Mesendoderm (in vitro differentiated cells): ENCODE results near the gene KCNJ15.

Experiments
- DNase-seq: peaks from one replicate; pipeline ENCODE4 v3.0.0; 2013
- H2AK5ac ChIP-seq: 2 replicates; pipeline ENCODE4 v1.6.1; 2013; ENCODE audit warnings: low read length, inconsistent platforms
- H2BK120ac ChIP-seq: 2 replicates; pipeline ENCODE4 v1.6.1; 2013; ENCODE audit warnings: low read depth, mild to moderate bottlenecking, low read length, moderate library complexity, mixed read lengths
- H2BK15ac ChIP-seq: replicated peaks from 2 replicates; pipeline ENCODE4 v1.6.1; 2013; ENCODE audit warnings: low read depth, mild to moderate bottlenecking, moderate library complexity
- H2BK5ac ChIP-seq: 2 replicates; pipeline ENCODE4 v1.6.1; 2013; ENCODE audit warnings: low read length, inconsistent platforms
- H3K18ac ChIP-seq: 2 replicates; pipeline ENCODE4 v1.6.1; 2013; ENCODE audit warnings: mild to moderate bottlenecking, low read length, mixed read lengths
- H3K23ac ChIP-seq: one replicate; pipeline ENCODE4 v1.6.1; 2013; ENCODE audit warnings: low read length
- H3K27ac ChIP-seq: 2 replicates; pipeline ENCODE4 v1.5.1; 2013; ENCODE audit warnings: low read depth, mild to moderate bottlenecking, inconsistent platforms, low read length, moderate library complexity
- H3K27me3 ChIP-seq: 2 replicates; pipeline ENCODE4 v1.6.1; 2013; ENCODE audit warnings: low read length, control low read depth, mild to moderate bottlenecking, inconsistent platforms; ENCODE audit not compliant: insufficient read depth, poor library complexity
- H3K36me3 ChIP-seq: 2 replicates; pipeline ENCODE4 v1.6.1; 2013; ENCODE audit warnings: low read length, inconsistent platforms; ENCODE audit not compliant: control insufficient read depth, insufficient read depth
- H3K4ac ChIP-seq: one replicate; pipeline ENCODE4 v1.6.1; 2013; ENCODE audit warnings: low read depth, mild to moderate bottlenecking, low read length, moderate library complexity
- H3K4me1 ChIP-seq: 2 replicates; pipeline ENCODE4 v1.6.1; 2013; ENCODE audit warnings: low read depth, low read length, inconsistent platforms; ENCODE audit not compliant: control insufficient read depth
- H3K4me2 ChIP-seq: 2 replicates; pipeline ENCODE4 v1.6.1; 2013; ENCODE audit warnings: low read length
- H3K4me3 ChIP-seq: 2 replicates; pipeline ENCODE4 v1.5.1; 2013; ENCODE audit warnings: mild to moderate bottlenecking, low read length
- H3K56ac ChIP-seq: one replicate; pipeline ENCODE4 v1.6.1; 2013; ENCODE audit warnings: low read length
- H3K79me1 ChIP-seq: 2 replicates; pipeline ENCODE4 v1.6.1; 2013; ENCODE audit warnings: low read length, inconsistent platforms
- H3K79me2 ChIP-seq: 2 replicates; pipeline ENCODE4 v1.6.1; 2013; ENCODE audit warnings: mild to moderate bottlenecking, low read length; ENCODE audit not compliant: control insufficient read depth, insufficient read depth
- H3K9ac ChIP-seq: 2 replicates; pipeline ENCODE4 v1.6.1; 2013; ENCODE audit warnings: low read length, inconsistent platforms
- H4K5ac ChIP-seq: one replicate; pipeline ENCODE4 v1.6.1; 2013; ENCODE audit warnings: low read length
- H4K8ac ChIP-seq: one replicate; pipeline ENCODE4 v1.6.1; 2013; ENCODE audit warnings: low read depth, mild to moderate bottlenecking, control low read depth, low read length, moderate library complexity
- WGBS: extraction: QIAGEN DNeasy Blood & Tissue Kit; methylation state at CpG from one replicate; pipeline ENCODE4 v1.1.7; 2013; ENCODE audit warnings: low lambda C conversion rate, missing lambda C conversion rate; ENCODE audit not compliant: insufficient coverage; ENCODE audit errors: extremely low coverage; 5-methylcytosine and 5-hydroxymethylcytosine counted together

Gene KCNJ15

DNA sequence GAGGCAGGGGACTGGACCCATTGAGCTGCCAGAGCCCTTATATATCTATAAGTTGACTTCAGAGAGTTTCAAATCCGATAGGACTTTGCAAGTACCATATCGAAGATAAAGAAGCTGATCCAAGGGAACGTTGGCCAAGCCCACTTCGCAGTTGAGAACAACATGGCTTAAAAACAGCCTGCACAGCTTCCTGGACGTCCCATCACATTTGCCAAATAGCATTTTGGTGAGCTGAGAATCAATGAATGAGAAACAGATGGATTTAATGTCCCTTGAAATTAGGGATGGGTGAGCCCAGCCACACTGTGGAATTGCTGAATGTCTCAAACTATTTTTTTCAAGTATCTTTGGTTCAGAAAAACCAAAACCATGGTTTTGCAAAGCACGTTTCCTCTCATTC lies 64.8 kb downstream of the KCNJ15 start:
- no peak overlapping the region for H4K5ac ChIP-seq
- no peak overlapping the region for H2BK15ac ChIP-seq
- H3K36me3 ChIP-seq: no peaks in the 10 kb centered on the region
- H3K79me1 ChIP-seq: no peaks in the 10 kb centered on the region
- no peak overlapping the region for H3K27ac ChIP-seq
- no CpG with 5 or more reads among the region's 6 CpGs for WGBS
- no peak overlapping the region for H3K4me3 ChIP-seq
- no peak overlapping the region for H2BK5ac ChIP-seq
- H3K4ac ChIP-seq: no peak overlapping the region
- no peak overlapping the region for H4K8ac ChIP-seq
- no peak overlapping the region for H3K9ac ChIP-seq
- H3K56ac ChIP-seq: no peak overlapping the region
- H3K79me2 ChIP-seq: no peaks in the 10 kb centered on the region
- H3K23ac ChIP-seq: no peak overlapping the region
- no peak overlapping the region for H2AK5ac ChIP-seq
- no peak for DNase-seq
- H3K4me1 ChIP-seq: peaks cover 10% of the 10 kb centered on the region
- H2BK120ac ChIP-seq: no peak overlapping the region
- no peaks in the 10 kb centered on the region for H3K27me3 ChIP-seq
- H3K18ac ChIP-seq: no peak overlapping the region
- no peak overlapping the region for H3K4me2 ChIP-seq

DNA sequence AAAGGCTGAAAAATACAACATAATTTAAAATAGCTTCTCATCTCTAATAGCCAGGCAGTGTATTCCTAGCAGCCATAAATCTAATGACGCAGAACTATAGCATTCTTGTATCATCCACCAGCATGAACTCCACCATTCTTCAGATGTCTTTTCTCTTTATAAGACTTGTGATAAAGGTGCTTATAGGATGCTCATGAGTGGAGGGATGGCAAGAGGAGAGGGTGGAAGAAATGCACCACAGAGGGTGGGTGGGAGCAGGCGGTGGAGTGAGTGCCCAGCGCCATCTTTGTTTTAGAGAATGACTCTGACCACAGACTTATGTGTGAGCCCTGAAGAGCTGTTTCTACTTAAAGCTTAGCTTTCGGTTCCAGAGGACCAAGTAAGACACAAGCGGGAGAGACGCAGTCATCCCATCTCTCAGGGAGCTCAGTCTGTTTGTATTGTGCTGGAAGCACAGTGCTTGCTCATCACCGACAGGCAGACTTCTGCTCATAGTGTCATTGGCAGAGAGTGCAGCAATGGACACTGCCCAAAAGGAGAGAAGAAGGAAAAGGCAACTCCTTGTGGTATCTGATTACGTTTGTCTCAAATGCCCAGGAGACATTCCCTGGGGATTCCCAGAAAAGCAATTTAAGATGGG lies 65.6 kb downstream of the KCNJ15 start:
- no CpG with 5 or more reads among the region's 8 CpGs for WGBS
- Histone ChIP-seq H3K18ac (no peak overlapping the region), H3K4me2 (no peak overlapping the region), H3K9ac (no peak overlapping the region), H3K79me1 (no peaks in the 10 kb centered on the region), H3K79me2 (no peaks in the 10 kb centered on the region), H4K8ac (no peak overlapping the region), H3K36me3 (no peaks in the 10 kb centered on the region), H4K5ac (no peak overlapping the region), H3K4ac (no peak overlapping the region), H2BK5ac (no peak overlapping the region), H3K23ac (no peak overlapping the region), H3K56ac (no peak overlapping the region), H2AK5ac (no peak overlapping the region), H3K4me3 (no peak overlapping the region), H3K27me3 (no peaks in the 10 kb centered on the region), H2BK15ac (no peak overlapping the region), H2BK120ac (no peak overlapping the region), H3K4me1 (peaks cover 10% of the 10 kb centered on the region), H3K27ac (no peak overlapping the region)
- no peak for DNase-seq

DNA sequence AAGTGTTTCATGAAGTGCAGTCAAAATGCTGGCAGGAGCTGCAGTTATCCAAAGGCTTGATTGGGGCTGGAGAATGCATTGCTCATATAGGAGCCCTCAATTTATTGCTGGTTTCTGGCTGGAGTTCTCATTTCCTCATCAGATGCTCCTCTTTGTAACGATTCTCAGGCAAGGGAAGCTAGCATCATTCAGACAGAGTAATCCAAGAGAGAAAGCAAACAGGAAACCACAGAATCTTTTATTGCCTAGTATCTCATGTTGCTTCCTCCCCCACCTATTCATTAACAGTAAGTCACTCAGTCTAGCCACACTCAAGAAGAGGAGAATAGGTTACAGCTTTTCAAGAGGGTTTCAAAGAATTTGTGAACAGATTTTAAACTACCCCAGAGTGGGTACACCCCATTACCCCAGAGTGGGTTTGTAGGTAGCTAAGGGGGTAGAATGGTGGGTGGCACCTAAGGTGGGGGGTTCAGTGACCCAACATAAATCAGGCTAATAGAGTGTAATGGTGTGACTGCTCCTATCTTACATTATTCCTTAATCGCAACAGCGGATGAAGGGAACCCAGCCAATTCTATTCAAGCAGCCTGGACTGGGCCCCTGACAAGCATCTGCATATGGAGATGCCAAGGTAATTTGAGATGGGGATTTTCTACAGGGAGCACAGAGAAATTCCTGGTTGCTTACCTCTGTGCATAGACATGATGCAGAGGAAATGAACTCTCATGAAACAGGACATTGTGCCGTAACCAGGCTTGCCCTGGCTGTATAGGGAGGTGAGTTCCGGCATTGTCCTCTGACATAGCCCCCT lies 67.1 kb downstream of the KCNJ15 start:
- H3K4ac ChIP-seq: no peak overlapping the region
- H3K4me3 ChIP-seq: no peak overlapping the region
- DNase-seq: peak; percentile 87
- peak overlapping the region; percentile 65 for H3K18ac ChIP-seq
- no peaks in the 10 kb centered on the region for H3K27me3 ChIP-seq
- no peak overlapping the region for H3K23ac ChIP-seq
- no peak overlapping the region for H3K56ac ChIP-seq
- WGBS: no CpG with 5 or more reads among the region's 5 CpGs
- no peak overlapping the region for H2BK5ac ChIP-seq
- no peak overlapping the region for H3K27ac ChIP-seq
- H3K79me2 ChIP-seq: no peaks in the 10 kb centered on the region
- no peak overlapping the region for H4K8ac ChIP-seq
- H3K79me1 ChIP-seq: no peaks in the 10 kb centered on the region
- H3K4me1 ChIP-seq: peaks cover 10% of the 10 kb centered on the region
- no peaks in the 10 kb centered on the region for H3K36me3 ChIP-seq
- H4K5ac ChIP-seq: no peak overlapping the region
- no peak overlapping the region for H2BK15ac ChIP-seq
- no peak overlapping the region for H2BK120ac ChIP-seq
- no peak overlapping the region for H2AK5ac ChIP-seq
- H3K4me2 ChIP-seq: no peak overlapping the region
- H3K9ac ChIP-seq: no peak overlapping the region

DNA sequence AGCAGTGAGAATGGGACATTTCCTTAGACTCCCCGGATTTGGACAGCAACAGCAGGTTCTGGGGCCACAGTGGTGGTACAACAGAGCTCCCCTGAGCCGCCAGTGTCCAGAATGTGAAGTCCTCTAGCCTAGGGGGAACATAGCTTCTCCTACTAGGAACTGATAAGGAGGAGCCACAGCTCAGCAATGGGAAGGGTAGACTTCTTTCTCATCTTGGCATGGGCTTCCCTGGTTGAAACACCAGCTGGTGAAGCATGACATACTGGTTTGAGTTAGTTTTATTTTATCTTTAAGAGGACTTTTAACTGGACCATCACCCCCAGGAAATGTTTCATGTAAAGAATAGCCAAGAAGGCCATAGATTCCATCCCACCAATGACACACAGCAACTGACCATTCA lies 68.4 kb downstream of the KCNJ15 start:
- Histone ChIP-seq H3K9ac (no peak overlapping the region), H3K23ac (no peak overlapping the region), H3K36me3 (no peaks in the 10 kb centered on the region), H2BK120ac (no peak overlapping the region), H3K79me1 (no peaks in the 10 kb centered on the region), H2BK15ac (no peak overlapping the region), H3K79me2 (no peaks in the 10 kb centered on the region), H3K18ac (no peak overlapping the region), H3K4ac (no peak overlapping the region), H4K8ac (no peak overlapping the region), H3K4me3 (no peak overlapping the region), H3K4me1 (peaks cover 10% of the 10 kb centered on the region), H3K27me3 (no peaks in the 10 kb centered on the region), H2BK5ac (no peak overlapping the region), H3K4me2 (no peak overlapping the region), H2AK5ac (peak overlapping the region; percentile 60), H4K5ac (no peak overlapping the region), H3K27ac (no peak overlapping the region), H3K56ac (no peak overlapping the region)
- no CpG with 5 or more reads among the region's 2 CpGs for whole genome bisulfite sequencing
- no peak for DNase-seq

DNA sequence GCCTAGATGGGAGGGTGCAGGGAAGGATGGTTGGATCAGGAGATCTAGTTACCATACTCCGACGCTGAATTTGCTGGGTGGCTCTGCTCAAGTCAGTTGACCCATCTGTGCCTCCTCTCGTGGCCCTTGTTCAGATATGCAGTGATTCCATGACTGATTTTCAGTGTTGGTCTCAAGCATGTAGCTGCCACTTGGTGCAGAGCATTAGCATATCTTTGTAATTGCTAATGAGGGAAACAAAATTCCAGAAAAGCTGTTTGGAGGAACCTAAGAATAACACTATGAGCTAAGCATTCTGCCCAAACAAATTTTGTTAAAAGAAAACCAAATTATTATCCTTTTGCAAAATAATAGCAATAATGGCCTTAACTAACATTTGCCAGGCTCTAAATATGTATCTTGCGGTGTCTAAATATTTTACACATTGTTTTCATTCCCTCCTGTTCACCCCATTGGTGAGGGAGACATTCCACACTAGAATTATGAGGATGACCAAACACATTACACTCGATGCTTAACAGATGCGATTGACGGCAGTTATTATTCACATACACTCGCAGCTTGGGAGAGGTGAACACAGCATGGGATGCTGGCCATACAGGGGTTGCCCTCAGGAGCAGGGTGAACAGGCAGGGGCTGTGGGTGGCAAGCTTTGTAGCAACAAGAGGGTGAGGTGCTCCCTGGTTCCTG lies 69.1 kb downstream of the KCNJ15 start:
- Histone ChIP-seq H3K9ac (no peak overlapping the region), H3K18ac (no peak overlapping the region), H3K56ac (no peak overlapping the region), H3K4ac (no peak overlapping the region), H2AK5ac (no peak overlapping the region), H3K79me1 (no peaks in the 10 kb centered on the region), H3K4me1 (peaks cover 10% of the 10 kb centered on the region), H3K36me3 (no peaks in the 10 kb centered on the region), H2BK120ac (no peak overlapping the region), H3K27me3 (no peaks in the 10 kb centered on the region), H3K79me2 (no peaks in the 10 kb centered on the region), H4K8ac (no peak overlapping the region), H2BK5ac (no peak overlapping the region), H3K23ac (no peak overlapping the region), H3K4me3 (no peak overlapping the region), H3K4me2 (no peak overlapping the region), H4K5ac (no peak overlapping the region), H2BK15ac (no peak overlapping the region), H3K27ac (no peak overlapping the region)
- DNase-seq: no peak
- no CpG with 5 or more reads among the region's 8 CpGs for WGBS
